Gastroesophageal sphincter (tissue), 3 donors: ENCODE data around the gene CPXM2.

Experiments used
- CTCF ChIP-seq, 4 experiments: fragments of 200-600 bp in 2 of 4; fragments of 450-650 bp in 2 of 4; sonication (generic) in 1 of 4; IDR thresholded peaks; one replicate each; pipeline ENCODE4 v1.5.1; 2017 to 2019; ENCODE audit warnings: antibody characterized with exemption in 4 of 4, mild to moderate bottlenecking in 2 of 4, moderate library complexity in 2 of 4
- EP300 ChIP-seq: sonication (generic); formaldehyde crosslinking; IDR thresholded peaks from one replicate; pipeline ENCODE4 v1.6.1; 2017; ENCODE audit warnings: antibody characterized with exemption, mild to moderate bottlenecking
- POLR2A ChIP-seq, 2 donors: fragments of 450-650 bp; IDR thresholded peaks; one replicate each; pipeline ENCODE4 v1.6.1; 2017; ENCODE audit warnings: antibody characterized with exemption in 2 of 2, mild to moderate bottlenecking in 2 of 2, moderate library complexity in 1 of 2

- TF ChIP-seq EP300: no peak
- TF ChIP-seq CTCF (IDR thresholded peaks at IDR 0.05): no peak
- no peak for TF ChIP-seq POLR2A (IDR thresholded peaks at IDR 0.05)
Measured at GRCh38 chr10:123896246-123896927, 4.8 kb upstream of the CPXM2 start.
